ENCODE results near the gene PCCA. TPM values are rescaled to one million over a fixed set of nuclear protein-coding genes. Genes with fewer than 3 reads are reported as not detected.

PCCA gene
- total and polyA plus RNA-seq, 2 experiments from 2014 or later = 41.9 to 46.6 TPM

- no peak for DNase-seq (ENCODE audit: low spot score)
- Histone ChIP-seq H3K36me3 (ENCODE audit: insufficient read depth) (0 out of 2 replicates have a peak, but pooled peaks cover 5% of the 10 kb centered on the region), H4K20me1 (replicated peaks; ENCODE audit: insufficient read depth) (no peaks in the 10 kb centered on the region), H3F3A (replicated peaks; ENCODE audit: low read depth) (peaks cover 10% of the 10 kb centered on the region; the same call in 1 of the 2 replicates), H3K9me2 (ENCODE audit: insufficient read depth) (no peaks in the 10 kb centered on the region), H3K4me2 (no peak overlapping the region), H3K4me1 (ENCODE audit: insufficient read depth) (peaks cover 12% of the 10 kb centered on the region), H3K79me2 (replicated peaks; ENCODE audit: insufficient read depth) (no peaks in the 10 kb centered on the region), H3K27me3 (ENCODE audit: insufficient read depth) (no peaks in the 10 kb centered on the region), H3K4me3 (no peak overlapping the region), H3K27ac (ENCODE audit: low read depth) (no peak overlapping the region), H2AFZ (no peak overlapping the region)
- Mint-ChIP-seq H3K9me3 (no peaks in the 10 kb centered on the region), H3K27ac (no peak overlapping the region), H3K4me1 (peaks cover 28% of the 10 kb centered on the region), H3K27me3 (ENCODE audit: insufficient read depth, low read depth, poor library complexity) (peaks cover 15% of the 10 kb centered on the region), H3K4me3 (no peak overlapping the region), H3K36me3 (ENCODE audit: low read depth) (peaks cover 2% of the 10 kb centered on the region; the same call in 1 of the 3 replicates)
- TF ChIP-seq CTCF (conservative IDR thresholded peaks at IDR 0.05; ENCODE audit: low read depth in 2 of 2) (no peak), ZNF462 (CRISPR knock-in tag; IDR thresholded peaks at IDR 0.05) (no peak), STAT1 (IDR thresholded peaks at IDR 0.05; ENCODE audit: unreplicated experiment) (no peak), POLR2AphosphoS5 (IDR thresholded peaks at IDR 0.05; ENCODE audit: low read depth) (no peak), JUNB (IDR thresholded peaks at IDR 0.05; ENCODE audit: unreplicated experiment) (no peak), EZH2 (IDR thresholded peaks at IDR 0.05; ENCODE audit: low read depth, unreplicated experiment) (no peak), REST (IDR thresholded peaks at IDR 0.05; ENCODE audit: unreplicated experiment) (no peak), ZNF331 (CRISPR knock-in tag; IDR thresholded peaks at IDR 0.05; ENCODE audit: low read depth) (no peak), CREB1 (CRISPR knock-in tag; IDR thresholded peaks at IDR 0.05; ENCODE audit: low read depth) (no peak)
- ATAC-seq = no peak
Measured at GRCh38 chr13:100533588-100534041, 444.7 kb downstream of the PCCA start.

Measured in GM23338 (cell line).